Esophagus muscularis mucosa (tissue), 3 donors: ENCODE data around the gene SDR9C7.

Experiments
- CTCF ChIP-seq, 3 experiments: fragments of 200-600 bp in 2 of 3; fragments of 450-650 bp in 1 of 3; sonication (generic) in 2 of 3; IDR thresholded peaks; one replicate each; pipeline ENCODE4 v1.5.1; 2017 to 2019; ENCODE audit warnings: antibody characterized with exemption in 3 of 3, mild to moderate bottlenecking in 2 of 3, moderate library complexity in 1 of 3
- POLR2A ChIP-seq: fragments of 450-650 bp; IDR thresholded peaks from one replicate; pipeline ENCODE4 v1.6.1; 2017; ENCODE audit warnings: antibody characterized with exemption, moderate library complexity, mild to moderate bottlenecking, low read depth
- POLR2AphosphoS5 ChIP-seq, 2 donors: sonication (generic); formaldehyde crosslinking; IDR thresholded peaks; one replicate each; pipeline ENCODE4 v1.6.1; 2017; ENCODE audit warnings: antibody characterized with exemption in 2 of 2

- TF ChIP-seq CTCF (IDR thresholded peaks at IDR 0.05): no peak
- no peak for TF ChIP-seq POLR2AphosphoS5 (IDR thresholded peaks at IDR 0.05)
- TF ChIP-seq POLR2A: no peak
Measured at GRCh38 chr12:56914256-56914655, 20.0 kb downstream of the SDR9C7 start.
